Body of pancreas (tissue), 4 donors: ENCODE results near the gene MYO5B. TPM values are rescaled to one million over a fixed set of nuclear protein-coding genes. Genes with fewer than 3 reads are reported as not detected.

ENCODE experiments used
- ATAC-seq: fragments of 150-250 bp; one replicate; pipeline ENCODE4 v1.9.1; 2016
- DNase-seq, 4 donors: peaks; one replicate each; pipeline ENCODE4 v3.0.0-alpha.2; 2019
- H3K27ac ChIP-seq, 4 donors: fragments of 200-600 bp; sonication (generic); 1 replicate in 3 of 4; 2 replicates in 1 of 4; pipeline versions ENCODE4 v1.5.1 to v1.6.1; 2016 to 2019; ENCODE audit warnings: mild to moderate bottlenecking in 1 of 4, mixed read lengths in 1 of 4, moderate library complexity in 1 of 4
- H3K27me3 ChIP-seq, 2 donors: fragments of 200-600 bp; sonication (generic); one replicate each; pipeline ENCODE4 v1.6.0; 2016; ENCODE audit warnings: mild to moderate bottlenecking in 1 of 2
- H3K36me3 ChIP-seq, 2 donors: fragments of 200-600 bp; sonication (generic); replicated peaks in 1 of 2; 2 replicates each; pipeline ENCODE4 v1.5.1; 2016; ENCODE audit warnings: low read depth in 2 of 2; ENCODE audit not compliant: insufficient read depth in 1 of 2
- H3K4me1 ChIP-seq: fragments of 200-600 bp; sonication (generic); one replicate; pipeline ENCODE4 v1.6.0; 2016
- H3K4me3 ChIP-seq, 2 donors: fragments of 200-600 bp; sonication (generic); 1 replicate in 1 of 2; 2 replicates in 1 of 2; pipeline ENCODE4 v1.5.1; 2016 to 2019
- H3K9me3 ChIP-seq, 3 donors: fragments of 200-600 bp; sonication (generic); 1 replicate in 2 of 3; 2 replicates in 1 of 3; pipeline ENCODE4 v1.5.1; 2016
- POLR2A ChIP-seq, 3 donors: fragments of 450-650 bp; IDR thresholded peaks; one replicate each; pipeline ENCODE4 v1.6.1; 2016; ENCODE audit warnings: antibody characterized with exemption in 3 of 3, mild to moderate bottlenecking in 2 of 3
- whole genome bisulfite sequencing, 2 donors: methylation state at CpG; one replicate each; pipeline ENCODE4 v1.1.5; 2017; 5-methylcytosine and 5-hydroxymethylcytosine counted together
- intact Hi-C: fragments of 100-400 bp; cut with DNase I; formaldehyde crosslinking; loops from one replicate; pipeline ENCODE4 v1.15.1; 2023
- total RNA-seq, 2 donors: library from RNA; depleted of rRNA; stranded (reverse); fragments of >200 nt; gene quantifications; one replicate each; pipeline ENCODE4 v1.1.0, GENCODE V29; 2016
- TF ChIP-seq, protein P1 (sequence below), 7 experiments: fragments of 450-650 bp in 4 of 7; fragments of 200-600 bp in 3 of 7; sonication (generic) in 3 of 7; IDR thresholded peaks; one replicate each; pipeline ENCODE4 v1.5.1; 2016 to 2019; ENCODE audit warnings: antibody characterized with exemption in 7 of 7

Gene MYO5B
- total RNA-seq, 2 donors from 2014 or later, result 17.1 to 18.2 TPM

DNA sequence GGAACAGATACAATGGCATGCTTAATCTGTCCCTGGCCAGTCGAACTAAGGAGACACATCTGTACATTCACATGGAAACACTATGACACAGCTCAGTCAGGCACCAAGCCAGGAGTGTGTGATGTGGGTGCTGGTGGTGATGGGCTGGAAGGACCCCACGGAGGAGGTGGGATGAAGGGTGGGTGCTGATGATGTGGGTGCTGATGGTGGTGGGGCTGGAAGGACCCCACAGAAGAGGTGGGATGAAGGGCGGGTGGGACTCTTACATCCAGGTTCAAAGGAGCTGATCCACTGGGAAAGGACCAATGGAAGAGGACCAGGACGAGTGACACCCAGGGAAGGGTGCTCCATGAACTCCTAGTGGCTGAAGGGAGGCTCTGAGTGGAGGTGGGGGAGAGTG, 346.8 kb downstream of the MYO5B start:
- 79 to 83% methylated on average over 4 of the region's 4 CpGs for WGBS, 2 donors
- Histone ChIP-seq H3K27ac (no peak overlapping the region), H3K36me3 (peaks cover 0 to 2% of the 10 kb centered on the region in 2 donors), H3K4me1 (no peaks in the 10 kb centered on the region), H3K27me3 (no peaks in the 10 kb centered on the region), H3K9me3 (no peaks in the 10 kb centered on the region), H3K4me3 (no peak overlapping the region)
- no peak for TF ChIP-seq POLR2A (IDR thresholded peaks at IDR 0.05)
- TF ChIP-seq, protein P1, sequence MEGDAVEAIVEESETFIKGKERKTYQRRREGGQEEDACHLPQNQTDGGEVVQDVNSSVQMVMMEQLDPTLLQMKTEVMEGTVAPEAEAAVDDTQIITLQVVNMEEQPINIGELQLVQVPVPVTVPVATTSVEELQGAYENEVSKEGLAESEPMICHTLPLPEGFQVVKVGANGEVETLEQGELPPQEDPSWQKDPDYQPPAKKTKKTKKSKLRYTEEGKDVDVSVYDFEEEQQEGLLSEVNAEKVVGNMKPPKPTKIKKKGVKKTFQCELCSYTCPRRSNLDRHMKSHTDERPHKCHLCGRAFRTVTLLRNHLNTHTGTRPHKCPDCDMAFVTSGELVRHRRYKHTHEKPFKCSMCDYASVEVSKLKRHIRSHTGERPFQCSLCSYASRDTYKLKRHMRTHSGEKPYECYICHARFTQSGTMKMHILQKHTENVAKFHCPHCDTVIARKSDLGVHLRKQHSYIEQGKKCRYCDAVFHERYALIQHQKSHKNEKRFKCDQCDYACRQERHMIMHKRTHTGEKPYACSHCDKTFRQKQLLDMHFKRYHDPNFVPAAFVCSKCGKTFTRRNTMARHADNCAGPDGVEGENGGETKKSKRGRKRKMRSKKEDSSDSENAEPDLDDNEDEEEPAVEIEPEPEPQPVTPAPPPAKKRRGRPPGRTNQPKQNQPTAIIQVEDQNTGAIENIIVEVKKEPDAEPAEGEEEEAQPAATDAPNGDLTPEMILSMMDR (IDR thresholded peaks at IDR 0.05), result no peak
- no peak for ATAC-seq
- intact Hi-C loops, result no loop called here
- no peak for DNase-seq

- no peak overlapping the region for H3K27ac ChIP-seq
- H3K9me3 ChIP-seq, result no peaks in the 10 kb centered on the region
- no peaks in the 10 kb centered on the region for H3K4me1 ChIP-seq
- H3K27me3 ChIP-seq, result no peaks in the 10 kb centered on the region
- 88 to 92% methylated on average over 8 of the region's 8 CpGs for WGBS, 2 donors
- ATAC-seq (no peak), DNase-seq (no peak)
- TF ChIP-seq POLR2A (IDR thresholded peaks at IDR 0.05), result no peak
- TF ChIP-seq, protein P1 (IDR thresholded peaks at IDR 0.05), result no peak
- no peak overlapping the region for H3K4me3 ChIP-seq
- peaks cover 0 to 2% of the 10 kb centered on the region in 2 donors for H3K36me3 ChIP-seq
- intact Hi-C loops, result no loop called here
Measured at GRCh38 chr18:49847524-49847923, 347.4 kb downstream of the MYO5B start.

DNA sequence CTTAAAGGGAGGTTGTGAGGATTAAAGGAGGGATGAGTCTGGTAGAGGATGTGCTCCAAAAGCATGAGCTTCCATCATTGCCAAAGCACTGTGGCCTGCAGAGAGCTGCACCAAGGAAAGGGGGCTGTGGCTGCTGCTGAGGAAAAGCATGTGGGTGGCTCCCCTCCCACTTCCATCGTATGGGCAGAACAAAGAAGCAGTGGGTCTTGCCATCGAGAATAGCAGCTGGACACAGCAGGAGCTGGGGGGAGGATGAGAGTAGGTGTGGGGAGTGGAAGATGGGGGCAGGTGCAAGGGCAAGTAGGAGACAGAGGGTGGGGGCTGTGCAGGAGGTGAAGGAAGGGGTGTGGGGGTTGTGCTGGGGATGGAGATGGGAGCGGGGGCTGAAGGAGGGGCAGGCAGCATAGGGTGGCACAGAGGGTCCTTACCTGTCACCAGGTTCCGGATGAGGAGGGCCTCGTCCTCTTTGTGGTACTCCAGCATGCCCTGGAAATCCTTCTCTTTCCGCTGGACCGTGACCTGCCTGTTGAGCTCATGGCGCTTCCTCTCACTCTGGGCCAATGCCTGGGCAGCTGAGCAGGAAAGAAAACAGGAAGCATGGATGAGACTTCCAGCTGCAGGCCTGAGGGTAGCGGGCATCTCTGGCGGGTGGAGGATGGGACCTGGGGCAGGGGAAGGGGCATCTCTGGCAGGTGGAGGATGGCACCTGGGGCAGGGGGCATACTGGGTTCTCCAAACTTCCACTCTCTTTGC, 348.1 kb downstream of the MYO5B start:
- intact Hi-C loops, result no loop called here
- DNase-seq, result no peak

DNA sequence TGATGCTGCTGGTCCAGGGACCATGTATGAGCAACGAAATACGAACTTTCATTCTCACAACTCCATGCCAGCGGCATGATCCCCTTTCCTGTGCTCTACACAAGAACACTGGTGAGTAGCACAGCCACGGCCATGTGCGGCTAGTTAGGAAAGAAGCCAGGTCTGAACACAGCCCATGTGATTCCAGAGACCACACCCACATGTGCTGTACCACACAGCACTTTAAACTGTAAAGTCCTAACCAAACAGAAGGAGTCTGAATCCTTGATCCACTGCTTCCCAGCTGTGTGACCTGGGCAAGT, 348.6 kb downstream of the MYO5B start:
- intact Hi-C loops, result no loop called here
- DNase-seq, result no peak
- peaks cover 0 to 3% of the 10 kb centered on the region in 2 donors for H3K36me3 ChIP-seq
- no peak overlapping the region for H3K27ac ChIP-seq
- TF ChIP-seq POLR2A (IDR thresholded peaks at IDR 0.05), result no peak
- TF ChIP-seq, protein P1 (IDR thresholded peaks at IDR 0.05), result no peak
- no peaks in the 10 kb centered on the region for H3K9me3 ChIP-seq
- WGBS, 2 donors, result 74 to 91% methylated on average over 5 of the region's 5 CpGs
- H3K4me1 ChIP-seq, result no peaks in the 10 kb centered on the region
- ATAC-seq, result no peak
- H3K4me3 ChIP-seq, result no peak overlapping the region
- H3K27me3 ChIP-seq, result no peaks in the 10 kb centered on the region

More for the DNA sequence above, 348.1 kb downstream of the MYO5B start:
- Histone ChIP-seq H3K9me3 (no peaks in the 10 kb centered on the region), H3K27ac (no peak overlapping the region), H3K4me3 (no peak overlapping the region), H3K27me3 (no peaks in the 10 kb centered on the region), H3K4me1 (no peaks in the 10 kb centered on the region), H3K36me3 (peaks cover 0 to 2% of the 10 kb centered on the region in 2 donors)
- ATAC-seq, result no peak
- no peak for TF ChIP-seq POLR2A (IDR thresholded peaks at IDR 0.05)
- TF ChIP-seq, protein P1 (IDR thresholded peaks at IDR 0.05), result no peak
- 81 to 82% methylated on average over 10 of the region's 10 CpGs for WGBS, 2 donors
